ENCODE data around the gene SLC30A7. TPM values are rescaled to one million over a fixed set of nuclear protein-coding genes. Genes with fewer than 3 reads are reported as not detected.
"Not testable (repeated sequence)": the region's sequence is repeated elsewhere in the genome, so short reads cannot be mapped to it uniquely, and the experiment has no call there.

Gene SLC30A7
- total RNA-seq, 1 donor from 2014 or later: 8.5 TPM

- DNase-seq (ENCODE audit: low spot score): no peak
- intact Hi-C loops (cut with DNase I): loop anchor here (10.0 kb wide), 1 partner anchor 208 kb away; no protein-coding TSS in a partner anchor
Measured at GRCh38 chr1:100927276-100927675, 31.4 kb downstream of the SLC30A7 start.

DNA sequence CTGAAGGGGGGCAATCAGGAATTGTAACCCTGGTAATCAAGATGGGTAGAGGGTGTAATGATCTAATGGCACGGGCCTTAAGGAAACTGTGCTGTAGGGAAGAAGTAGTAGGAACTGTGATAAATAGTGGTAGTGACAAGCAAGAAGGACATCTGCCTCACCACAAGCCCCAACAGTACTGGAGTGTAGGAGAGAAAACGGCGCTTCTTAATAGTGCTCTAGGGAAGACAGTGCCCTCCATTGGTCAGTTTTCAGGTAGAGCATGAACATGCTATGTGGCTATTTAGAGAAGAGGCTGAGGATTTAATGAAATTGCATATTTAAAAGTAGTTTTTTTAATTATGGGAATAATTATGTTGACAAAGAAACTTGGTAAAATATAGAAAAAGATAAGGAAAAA, 32.2 kb downstream of the SLC30A7 start:
- no peak for DNase-seq (ENCODE audit: low spot score)
- intact Hi-C loops (cut with DNase I): loop anchor here (10.0 kb wide), 1 partner anchor 207 kb away; no protein-coding TSS in a partner anchor

GRCh38 chr1:100930494-100930893, 34.6 kb downstream of the SLC30A7 start:
- no peak for DNase-seq (ENCODE audit: low spot score)

GRCh38 chr1:100931716-100932115, 35.8 kb downstream of the SLC30A7 start:
- DNase-seq (ENCODE audit: low spot score): no peak
- intact Hi-C loops (cut with DNase I): no loop called here

More at GRCh38 chr1:100930494-100930893, 34.6 kb downstream of the SLC30A7 start:
- intact Hi-C loops (cut with DNase I): no loop called here

GRCh38 chr1:100933555-100933954, 37.7 kb downstream of the SLC30A7 start:
- intact Hi-C loops (cut with DNase I); DNase-seq (ENCODE audit: low spot score): not testable (repeated sequence)

DNA sequence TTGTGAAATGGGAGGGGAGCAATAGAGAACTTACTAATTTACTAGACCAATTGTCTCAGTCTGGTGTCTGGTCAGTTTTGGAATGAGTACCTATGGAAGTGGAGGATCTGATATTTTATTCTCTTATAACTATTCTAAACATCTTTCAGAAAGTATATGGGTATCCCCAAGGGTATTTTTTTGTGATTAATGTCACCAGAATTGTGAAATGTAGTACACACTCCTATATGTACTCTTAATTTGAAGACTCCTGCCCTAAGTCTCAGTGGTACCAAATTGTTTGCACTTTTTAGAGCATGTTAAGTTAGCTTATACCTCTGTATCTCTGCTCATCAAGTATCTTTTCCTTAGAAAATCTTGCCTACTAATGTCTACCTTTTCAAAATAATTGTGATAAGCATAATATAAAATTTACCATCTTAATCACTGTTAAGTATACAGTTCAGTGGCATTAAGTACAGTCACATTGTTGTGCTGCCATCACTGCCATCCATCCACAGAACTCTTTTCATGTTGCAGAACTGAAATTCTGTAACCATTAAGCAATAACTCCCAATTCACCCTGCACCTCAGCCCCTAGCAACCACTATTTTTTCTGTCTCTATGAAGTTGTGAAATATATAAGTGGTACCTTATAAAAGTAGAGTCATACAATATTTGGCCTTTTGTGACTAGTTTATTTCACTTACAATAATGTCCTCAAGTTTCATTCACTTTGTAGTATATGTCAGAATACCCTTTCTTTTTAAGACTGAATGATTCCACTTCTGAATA, 40.5 kb downstream of the SLC30A7 start:
- intact Hi-C loops (cut with DNase I): no loop called here
- no peak for DNase-seq (ENCODE audit: low spot score)

GRCh38 chr1:100941098-100941527, 45.2 kb downstream of the SLC30A7 start:
- intact Hi-C loops (cut with DNase I): no loop called here
- DNase-seq (ENCODE audit: low spot score): no peak

GRCh38 chr1:100941580-100942216, 45.8 kb downstream of the SLC30A7 start:
- no peak for DNase-seq (ENCODE audit: low spot score)
- intact Hi-C loops (cut with DNase I): no loop called here

DNA sequence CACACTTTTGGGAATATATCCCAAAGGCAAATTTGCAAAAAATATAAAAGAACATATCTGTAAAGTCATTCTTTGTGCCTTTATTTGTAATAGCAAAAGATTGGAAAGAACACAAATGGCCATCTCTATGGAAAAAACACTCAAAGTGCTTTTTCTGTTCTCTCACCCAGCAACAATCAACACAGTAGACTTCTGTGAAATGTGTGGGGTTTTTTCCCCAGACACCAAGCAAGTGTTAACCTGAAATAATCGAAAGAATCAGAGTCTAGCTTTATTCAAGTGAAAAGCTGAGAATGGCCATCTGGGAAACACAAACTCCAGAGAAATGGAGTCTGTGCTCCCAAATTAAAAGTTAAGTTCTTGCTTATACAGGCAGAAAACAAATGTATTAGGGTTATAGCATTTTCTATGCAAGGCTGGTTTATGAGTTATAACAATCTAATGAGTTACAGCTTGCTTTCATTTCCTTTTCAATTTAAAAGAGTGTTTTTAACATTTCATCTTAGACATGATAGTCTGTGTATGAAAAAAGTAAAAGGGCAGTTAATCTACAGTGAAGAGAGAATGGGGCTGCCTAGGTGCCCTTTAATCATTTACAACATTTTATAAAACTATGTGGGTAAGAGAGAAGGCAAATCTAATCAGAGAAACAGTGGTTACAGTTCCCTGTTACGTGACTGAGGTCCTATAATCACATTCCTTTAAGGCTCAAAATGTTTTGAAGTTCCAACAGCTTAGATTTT, 46.6 kb downstream of the SLC30A7 start:
- no peak for DNase-seq (ENCODE audit: low spot score)
- intact Hi-C loops (cut with DNase I): no loop called here

DNA sequence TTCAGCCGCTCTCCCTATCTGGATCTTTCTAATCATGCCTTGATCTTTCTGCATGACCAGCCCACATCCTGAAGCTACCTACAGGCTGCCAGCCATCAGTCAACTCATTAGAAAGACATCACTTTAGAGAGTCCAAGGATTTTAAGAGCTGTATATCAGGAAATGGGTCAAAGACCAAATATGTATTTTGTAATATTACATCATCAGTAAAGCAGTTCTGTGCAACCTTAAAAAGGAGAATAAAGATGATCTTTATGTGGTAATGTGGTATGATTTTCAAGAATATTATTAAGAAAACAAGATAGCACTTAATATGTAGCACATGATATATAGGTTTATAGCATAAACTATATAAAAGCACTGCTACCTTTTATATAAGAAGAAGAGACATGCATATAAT, 47.6 kb downstream of the SLC30A7 start:
- DNase-seq (ENCODE audit: low spot score): no peak
- intact Hi-C loops (cut with DNase I): no loop called here

DNA sequence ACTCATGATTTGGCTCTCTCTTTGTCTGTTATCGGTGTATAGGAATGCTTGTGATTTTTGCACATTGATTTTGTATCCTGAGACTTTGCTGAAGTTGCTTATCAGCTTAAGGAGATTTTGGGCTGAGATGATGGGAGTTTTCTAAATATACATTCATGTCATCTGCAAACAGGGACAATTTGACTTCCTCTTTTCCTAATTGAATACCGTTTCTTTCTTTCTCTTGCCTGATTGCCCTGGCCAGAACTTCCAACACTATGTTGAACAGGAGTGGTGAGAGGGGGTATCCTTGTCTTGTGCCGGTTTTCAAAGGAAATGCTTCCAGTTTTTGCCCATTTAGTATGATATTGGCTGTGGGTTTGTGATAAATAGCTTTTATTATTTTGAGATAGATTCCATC, 50.2 kb downstream of the SLC30A7 start:
- intact Hi-C loops (cut with DNase I); DNase-seq (ENCODE audit: low spot score): not testable (repeated sequence)

DNA sequence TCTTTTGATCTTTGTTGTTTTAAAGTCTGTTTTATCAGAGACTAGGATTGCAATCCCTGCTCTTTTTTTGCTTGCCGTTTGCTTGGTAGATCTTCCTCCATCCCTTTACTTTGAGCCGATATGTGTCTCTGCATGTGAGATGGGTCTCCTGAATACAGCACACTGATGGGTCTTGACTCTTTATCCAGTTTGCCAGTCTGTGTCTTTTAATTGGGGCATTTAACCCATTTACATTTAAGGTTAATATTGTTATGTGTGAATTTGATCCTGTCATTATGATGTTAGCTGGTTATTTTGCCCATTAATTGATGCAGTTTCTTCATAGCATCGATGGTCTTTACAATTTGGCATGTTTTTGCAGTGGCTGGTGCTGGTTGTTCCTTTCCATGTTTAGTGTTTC, 51.9 kb downstream of the SLC30A7 start:
- DNase-seq (ENCODE audit: low spot score); intact Hi-C loops (cut with DNase I): not testable (repeated sequence)

- intact Hi-C loops (cut with DNase I); DNase-seq (ENCODE audit: low spot score): not testable (repeated sequence)
Measured at GRCh38 chr1:100948721-100949405, 53.0 kb downstream of the SLC30A7 start.

GRCh38 chr1:100949515-100950158, 53.7 kb downstream of the SLC30A7 start:
- DNase-seq (ENCODE audit: low spot score); intact Hi-C loops (cut with DNase I): not testable (repeated sequence)

- intact Hi-C loops (cut with DNase I): no loop called here
- DNase-seq (ENCODE audit: low spot score): no peak
Measured at GRCh38 chr1:100950337-100950736, 54.4 kb downstream of the SLC30A7 start.

GRCh38 chr1:100950781-100951180, 54.9 kb downstream of the SLC30A7 start:
- intact Hi-C loops (cut with DNase I): no loop called here
- DNase-seq (ENCODE audit: low spot score): no peak

DNA sequence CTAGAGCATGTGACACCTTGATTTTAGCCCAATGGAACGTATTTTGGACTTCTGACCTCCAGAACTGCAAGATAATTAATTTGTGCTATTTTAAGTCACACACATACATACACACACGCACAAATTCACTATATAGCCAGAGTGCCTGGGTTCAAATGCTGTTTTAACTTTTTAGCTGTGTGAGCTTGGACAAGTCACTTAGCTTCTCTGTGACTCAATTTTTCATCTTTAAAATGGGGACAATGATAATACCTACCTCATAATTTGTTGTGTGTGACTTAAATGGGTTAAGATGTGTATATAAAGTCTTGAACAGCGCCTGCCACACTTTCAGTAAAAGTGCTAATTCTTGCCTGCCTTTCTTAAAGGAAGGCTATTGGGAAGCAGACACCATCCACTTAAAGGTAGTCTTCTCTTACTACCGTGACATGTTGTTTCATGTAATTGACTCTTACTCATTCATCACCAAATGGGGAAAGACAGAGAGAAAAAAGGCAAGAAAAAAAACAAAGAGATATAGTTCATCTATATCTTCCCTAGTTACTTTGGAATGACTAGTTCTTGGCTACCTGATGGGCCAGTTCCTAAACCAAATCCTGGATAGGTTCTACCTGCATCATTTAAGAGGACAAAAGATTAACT, 56.3 kb downstream of the SLC30A7 start:
- no peak for DNase-seq (ENCODE audit: low spot score)
- intact Hi-C loops (cut with DNase I): no loop called here

GRCh38 chr1:100952970-100953369, 57.1 kb downstream of the SLC30A7 start:
- DNase-seq (ENCODE audit: low spot score); intact Hi-C loops (cut with DNase I): not testable (repeated sequence)

All from cardiac septum (tissue), 1 donor.